Lower leg skin (tissue), 4 donors: Measurements from ENCODE around the gene PATJ. TPM values are rescaled to one million over a fixed set of nuclear protein-coding genes. Genes with fewer than 3 reads are reported as not detected.
"Not testable (repeated sequence)": the region's sequence is repeated elsewhere in the genome, so short reads cannot be mapped to it uniquely, and the experiment has no call there.

Source experiments
- DNase-seq, 2 donors: peaks; one replicate each; pipeline ENCODE4 v3.0.0-alpha.2; 2019; ENCODE audit warnings: low spot score in 2 of 2
- H3K4me3 ChIP-seq: fragments of 200-600 bp; sonication (generic); 2 replicates; pipeline ENCODE4 v1.5.1; 2017; ENCODE audit warnings: mild to moderate bottlenecking, low read depth; ENCODE audit not compliant: poor library complexity, severe bottlenecking
- POLR2A ChIP-seq, 2 donors: fragments of 450-650 bp; IDR thresholded peaks; one replicate each; pipeline ENCODE4 v1.6.1; 2016 to 2017; ENCODE audit warnings: antibody characterized with exemption in 2 of 2, mild to moderate bottlenecking in 1 of 2, moderate library complexity in 1 of 2
- WGBS, 2 donors: methylation state at CpG; one replicate each; pipeline ENCODE4 v1.1.5; 2018; 5-methylcytosine and 5-hydroxymethylcytosine counted together
- intact Hi-C: fragments of 100-400 bp; cut with DNase I; formaldehyde crosslinking; loops from one replicate; pipeline ENCODE4 v1.15.0; 2023; ENCODE audit warnings: low total_unique reads
- total RNA-seq, 4 donors: library from RNA; depleted of rRNA; stranded (reverse); fragments of >200 nt; gene quantifications; one replicate each; pipeline ENCODE4 v1.1.0, GENCODE V29; 2016
- TF ChIP-seq, protein P1 (sequence below), 3 donors: fragments of 450-650 bp; IDR thresholded peaks; one replicate each; pipeline ENCODE4 v1.5.1; 2016; ENCODE audit warnings: antibody characterized with exemption in 3 of 3, mild to moderate bottlenecking in 3 of 3, moderate library complexity in 2 of 3

The PATJ gene
- total RNA-seq, 4 donors from 2014 or later = 50.5 to 89.3 (median 64.5) TPM

DNA sequence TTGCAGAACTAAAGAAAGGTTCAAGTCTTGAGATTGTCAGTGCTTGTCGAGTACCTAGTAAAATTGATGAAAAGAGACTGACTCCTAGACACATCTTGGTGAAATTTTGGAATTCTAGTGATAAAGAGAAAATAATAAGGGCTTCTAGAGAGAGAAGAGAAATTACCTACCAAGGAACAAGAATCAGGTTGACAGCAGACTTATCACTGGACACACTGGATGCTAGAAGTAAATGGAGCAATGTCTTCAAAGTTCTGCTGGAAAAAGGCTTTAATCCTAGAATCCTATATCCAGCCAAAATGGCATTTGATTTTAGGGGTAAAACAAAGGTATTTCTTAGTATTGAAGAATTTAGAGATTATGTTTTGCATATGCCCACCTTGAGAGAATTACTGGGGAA, 468.7 kb downstream of the PATJ start:
- 94 to 97% methylated on average over 1 of the region's 1 CpG for WGBS, 2 donors
- H3K4me3 ChIP-seq = no peak overlapping the region
- TF ChIP-seq POLR2A (IDR thresholded peaks at IDR 0.05) = no peak
- TF ChIP-seq, protein P1, sequence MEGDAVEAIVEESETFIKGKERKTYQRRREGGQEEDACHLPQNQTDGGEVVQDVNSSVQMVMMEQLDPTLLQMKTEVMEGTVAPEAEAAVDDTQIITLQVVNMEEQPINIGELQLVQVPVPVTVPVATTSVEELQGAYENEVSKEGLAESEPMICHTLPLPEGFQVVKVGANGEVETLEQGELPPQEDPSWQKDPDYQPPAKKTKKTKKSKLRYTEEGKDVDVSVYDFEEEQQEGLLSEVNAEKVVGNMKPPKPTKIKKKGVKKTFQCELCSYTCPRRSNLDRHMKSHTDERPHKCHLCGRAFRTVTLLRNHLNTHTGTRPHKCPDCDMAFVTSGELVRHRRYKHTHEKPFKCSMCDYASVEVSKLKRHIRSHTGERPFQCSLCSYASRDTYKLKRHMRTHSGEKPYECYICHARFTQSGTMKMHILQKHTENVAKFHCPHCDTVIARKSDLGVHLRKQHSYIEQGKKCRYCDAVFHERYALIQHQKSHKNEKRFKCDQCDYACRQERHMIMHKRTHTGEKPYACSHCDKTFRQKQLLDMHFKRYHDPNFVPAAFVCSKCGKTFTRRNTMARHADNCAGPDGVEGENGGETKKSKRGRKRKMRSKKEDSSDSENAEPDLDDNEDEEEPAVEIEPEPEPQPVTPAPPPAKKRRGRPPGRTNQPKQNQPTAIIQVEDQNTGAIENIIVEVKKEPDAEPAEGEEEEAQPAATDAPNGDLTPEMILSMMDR (IDR thresholded peaks at IDR 0.05) = no peak
- no peak for DNase-seq
- intact Hi-C loops = no loop called here

DNA sequence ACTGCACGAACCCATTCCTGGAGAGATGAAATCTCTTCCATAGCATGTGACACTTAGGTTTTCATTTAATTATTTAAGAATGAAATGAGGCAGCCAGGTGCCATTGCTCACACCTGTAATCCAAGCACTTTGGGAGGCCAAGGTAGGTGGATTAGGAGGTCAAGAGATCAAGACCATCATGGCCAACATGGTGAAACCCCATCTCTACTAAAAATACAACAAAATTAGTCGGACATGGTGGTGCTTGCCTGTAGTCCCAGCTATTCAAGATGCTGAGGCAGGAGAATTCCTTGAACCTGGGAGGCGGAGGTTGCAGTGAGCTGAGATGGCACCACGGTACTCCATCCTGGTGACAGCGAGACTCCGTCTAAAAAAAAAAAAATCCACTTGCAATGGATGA, 470.1 kb downstream of the PATJ start:
- 91 to 94% methylated on average over 6 of the region's 6 CpGs for WGBS, 2 donors
- H3K4me3 ChIP-seq = no peak overlapping the region
- intact Hi-C loops = no loop called here
- TF ChIP-seq POLR2A (IDR thresholded peaks at IDR 0.05) = no peak
- TF ChIP-seq, protein P1 (IDR thresholded peaks at IDR 0.05) = no peak
- no peak for DNase-seq

DNA sequence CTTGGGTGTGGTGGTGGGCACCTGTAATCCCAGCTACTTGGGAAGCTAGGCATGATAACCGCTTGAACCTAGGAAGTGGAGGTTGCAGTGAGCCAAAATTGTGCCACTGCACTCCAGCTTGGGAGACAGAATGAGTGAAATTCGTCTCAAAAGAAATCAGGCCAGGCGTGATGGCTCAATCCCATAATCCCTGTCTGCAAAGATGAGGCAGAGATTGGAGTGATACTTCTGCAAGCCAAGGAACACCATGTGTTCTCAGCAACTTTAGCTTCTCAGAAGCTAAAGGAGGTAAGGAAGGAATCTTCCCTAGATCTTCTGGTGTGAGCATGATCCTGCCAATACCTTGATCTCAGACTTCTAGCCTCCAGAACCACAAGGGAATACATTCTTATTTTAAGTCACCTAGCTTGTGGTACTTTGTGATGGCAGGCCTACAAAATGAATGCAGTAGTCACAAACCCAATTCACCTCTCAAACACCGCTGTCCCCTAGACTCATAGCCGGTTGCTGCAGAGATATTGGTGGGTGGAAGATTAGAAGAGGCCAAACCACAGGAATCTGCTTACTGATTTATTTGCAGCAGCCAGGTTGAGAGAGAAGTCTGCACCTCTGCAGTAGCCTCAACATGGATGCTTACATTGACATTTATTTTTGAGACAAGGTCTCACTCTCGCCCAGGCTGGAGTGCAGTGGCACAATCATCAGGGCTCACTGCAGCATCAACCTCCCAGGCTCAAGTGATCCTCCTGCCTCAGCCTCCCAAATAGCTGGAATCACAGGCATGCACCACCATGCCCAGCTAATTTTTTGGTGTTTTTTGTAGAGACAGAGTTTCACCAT, 471.0 kb downstream of the PATJ start:
- 84 to 86% methylated on average over 6 of the region's 6 CpGs for WGBS, 2 donors
- no peak for DNase-seq
- H3K4me3 ChIP-seq = no peak overlapping the region
- TF ChIP-seq POLR2A (IDR thresholded peaks at IDR 0.05) = no peak
- TF ChIP-seq, protein P1 (IDR thresholded peaks at IDR 0.05) = no peak
- intact Hi-C loops = no loop called here

DNA sequence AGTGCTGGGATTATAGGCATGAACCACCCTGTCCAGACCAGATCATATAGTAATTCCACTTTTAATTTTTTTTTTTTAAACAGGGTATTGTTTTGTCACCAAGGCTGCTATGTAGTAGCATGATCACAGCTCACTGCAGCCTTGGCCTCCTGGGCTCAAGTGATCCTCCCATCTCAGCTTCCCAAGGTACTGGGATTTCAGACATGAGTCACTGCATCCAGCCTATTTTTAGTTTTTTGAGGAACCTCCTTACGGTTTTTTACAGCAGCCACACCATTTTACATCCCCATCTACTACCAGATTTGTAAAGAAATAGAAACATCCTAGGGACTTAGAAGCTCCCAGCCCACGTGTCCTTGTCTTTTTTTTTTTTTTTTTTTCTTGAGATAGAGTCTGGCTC, 476.3 kb downstream of the PATJ start:
- intact Hi-C loops = no loop called here
- TF ChIP-seq, protein P1 (IDR thresholded peaks at IDR 0.05) = no peak
- no peak for TF ChIP-seq POLR2A (IDR thresholded peaks at IDR 0.05)
- H3K4me3 ChIP-seq = no peak overlapping the region
- DNase-seq = no peak
- WGBS, 2 donors = 66 to 84% methylated on average over 2 of the region's 2 CpGs

DNA sequence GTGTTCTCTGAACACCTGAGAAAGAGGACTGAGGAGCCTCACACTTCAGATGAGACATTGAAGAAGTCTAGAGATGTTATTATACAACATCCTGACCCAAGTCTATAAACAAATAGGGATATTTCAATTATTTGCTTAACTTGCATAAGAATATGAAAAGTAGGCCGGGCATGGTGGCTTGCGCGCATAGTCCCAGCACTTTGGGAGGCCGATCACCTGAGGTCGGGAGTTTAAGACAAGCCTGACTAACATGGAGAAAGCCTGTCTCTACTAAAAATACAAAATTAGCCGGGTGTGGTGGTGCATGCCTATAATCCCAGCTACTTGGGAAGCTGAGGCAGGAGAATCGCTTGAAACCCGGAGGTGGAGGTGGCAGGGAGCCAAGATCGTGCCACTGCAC, 478.2 kb downstream of the PATJ start:
- H3K4me3 ChIP-seq, DNase-seq, intact Hi-C loops: not testable (repeated sequence)
- 83 to 89% methylated on average over 9 of the region's 9 CpGs for WGBS, 2 donors

DNA sequence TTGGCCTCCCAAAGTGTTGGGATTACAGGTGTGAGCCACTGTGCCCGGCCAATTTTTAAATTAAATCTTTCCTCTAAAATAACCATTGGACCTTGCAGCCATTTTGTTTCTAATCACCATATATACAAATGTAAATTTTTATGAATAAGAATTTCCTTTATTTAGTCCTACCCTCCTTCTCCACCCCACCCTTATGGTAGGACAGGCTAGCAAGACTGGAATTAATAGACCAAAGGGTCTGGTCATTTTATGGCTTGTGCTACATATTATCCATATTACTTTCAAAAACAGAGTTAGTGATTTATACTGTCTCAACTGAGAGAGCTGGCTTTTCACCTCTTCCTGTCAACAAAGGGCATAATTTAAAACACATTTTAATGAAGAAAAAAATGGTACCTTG, 478.9 kb downstream of the PATJ start:
- TF ChIP-seq POLR2A (IDR thresholded peaks at IDR 0.05) = no peak
- TF ChIP-seq, protein P1 (IDR thresholded peaks at IDR 0.05) = no peak
- intact Hi-C loops = no loop called here
- no peak overlapping the region for H3K4me3 ChIP-seq
- 91 to 98% methylated on average over 1 of the region's 1 CpG for WGBS, 2 donors
- DNase-seq = no peak
